Glutamatergic neuron (in vitro differentiated cells): ENCODE data around the gene ATXN2. TPM values are rescaled to one million over a fixed set of nuclear protein-coding genes. Genes with fewer than 3 reads are reported as not detected.
"Not testable (repeated sequence)": the region's sequence is repeated elsewhere in the genome, so short reads cannot be mapped to it uniquely, and the experiment has no call there.

Experiments
- DNase-seq: peaks from one replicate; pipeline ENCODE4 v3.0.0; 2022
- H3K27ac Mint-ChIP-seq: one replicate; pipeline ENCODE4 v1.8.0; 2020; ENCODE audit warnings: mild to moderate bottlenecking, mixed read lengths, inconsistent platforms; ENCODE audit not compliant: unreplicated experiment
- H3K27me3 Mint-ChIP-seq: one replicate; pipeline ENCODE4 v1.8.0; 2020; ENCODE audit warnings: mild to moderate bottlenecking, moderate library complexity, mixed read lengths, inconsistent platforms; ENCODE audit not compliant: unreplicated experiment
- H3K36me3 Mint-ChIP-seq: one replicate; pipeline ENCODE4 v1.8.0; 2020; ENCODE audit warnings: mild to moderate bottlenecking, mixed read lengths, inconsistent platforms; ENCODE audit not compliant: unreplicated experiment
- H3K4me1 Mint-ChIP-seq: one replicate; pipeline ENCODE4 v1.8.0; 2020; ENCODE audit warnings: mild to moderate bottlenecking, low read depth, mixed read lengths, inconsistent platforms; ENCODE audit not compliant: unreplicated experiment
- H3K4me3 Mint-ChIP-seq: one replicate; pipeline ENCODE4 v1.8.0; 2020; ENCODE audit warnings: mild to moderate bottlenecking, mixed read lengths, inconsistent platforms; ENCODE audit not compliant: unreplicated experiment
- H3K9me3 Mint-ChIP-seq: one replicate; pipeline ENCODE4 v1.8.0; 2020; ENCODE audit warnings: mild to moderate bottlenecking, moderate library complexity, mixed read lengths, inconsistent platforms; ENCODE audit not compliant: unreplicated experiment
- total RNA-seq: library from RNA; stranded (reverse); fragmentation: NEBNext Ultra II Directional; extraction: Animal tissue kit (Norgen Biotek cat#: 25700); gene quantifications from one replicate; pipeline ENCODE4 v1.2.1, GENCODE V29; 2021; ENCODE audit not compliant: unreplicated experiment
- TF ChIP-seq, protein P1 (sequence below): fragments of 200-600 bp; sonication (generic); IDR thresholded peaks from one replicate; pipeline ENCODE4 v1.5.0; 2021; ENCODE audit not compliant: partially characterized antibody, unreplicated experiment

ATXN2 gene
- total RNA-seq, 1 donor from 2014 or later = 80.8 TPM

DNA sequence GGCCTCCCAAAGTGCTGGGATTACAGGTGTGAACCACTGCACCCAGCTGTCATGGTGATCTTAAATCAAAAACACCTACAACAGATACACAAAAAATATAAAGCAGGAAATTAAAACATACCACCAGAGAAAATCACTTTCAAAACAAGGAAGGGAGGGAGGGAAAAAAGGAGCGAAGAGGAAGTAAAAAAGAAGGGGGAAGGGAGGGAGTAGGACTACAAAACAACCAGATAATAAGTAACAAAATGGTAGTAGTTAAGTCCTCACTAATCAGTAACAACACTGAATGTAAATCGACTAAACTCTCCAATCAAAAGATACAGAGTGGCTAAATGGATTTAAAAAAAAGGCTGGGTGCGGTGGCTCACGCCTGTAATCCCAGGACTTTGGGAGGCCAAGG is 104.4 kb downstream of the ATXN2 start:
- no peak for DNase-seq
- H3K36me3 Mint-ChIP-seq = no peaks in the 10 kb centered on the region
- H3K4me3 Mint-ChIP-seq = no peak overlapping the region
- H3K4me1 Mint-ChIP-seq = peaks cover 14% of the 10 kb centered on the region
- no peaks in the 10 kb centered on the region for H3K9me3 Mint-ChIP-seq
- H3K27me3 Mint-ChIP-seq = peaks cover 5% of the 10 kb centered on the region
- TF ChIP-seq, protein P1, sequence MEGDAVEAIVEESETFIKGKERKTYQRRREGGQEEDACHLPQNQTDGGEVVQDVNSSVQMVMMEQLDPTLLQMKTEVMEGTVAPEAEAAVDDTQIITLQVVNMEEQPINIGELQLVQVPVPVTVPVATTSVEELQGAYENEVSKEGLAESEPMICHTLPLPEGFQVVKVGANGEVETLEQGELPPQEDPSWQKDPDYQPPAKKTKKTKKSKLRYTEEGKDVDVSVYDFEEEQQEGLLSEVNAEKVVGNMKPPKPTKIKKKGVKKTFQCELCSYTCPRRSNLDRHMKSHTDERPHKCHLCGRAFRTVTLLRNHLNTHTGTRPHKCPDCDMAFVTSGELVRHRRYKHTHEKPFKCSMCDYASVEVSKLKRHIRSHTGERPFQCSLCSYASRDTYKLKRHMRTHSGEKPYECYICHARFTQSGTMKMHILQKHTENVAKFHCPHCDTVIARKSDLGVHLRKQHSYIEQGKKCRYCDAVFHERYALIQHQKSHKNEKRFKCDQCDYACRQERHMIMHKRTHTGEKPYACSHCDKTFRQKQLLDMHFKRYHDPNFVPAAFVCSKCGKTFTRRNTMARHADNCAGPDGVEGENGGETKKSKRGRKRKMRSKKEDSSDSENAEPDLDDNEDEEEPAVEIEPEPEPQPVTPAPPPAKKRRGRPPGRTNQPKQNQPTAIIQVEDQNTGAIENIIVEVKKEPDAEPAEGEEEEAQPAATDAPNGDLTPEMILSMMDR = no peak
- no peak overlapping the region for H3K27ac Mint-ChIP-seq

DNA sequence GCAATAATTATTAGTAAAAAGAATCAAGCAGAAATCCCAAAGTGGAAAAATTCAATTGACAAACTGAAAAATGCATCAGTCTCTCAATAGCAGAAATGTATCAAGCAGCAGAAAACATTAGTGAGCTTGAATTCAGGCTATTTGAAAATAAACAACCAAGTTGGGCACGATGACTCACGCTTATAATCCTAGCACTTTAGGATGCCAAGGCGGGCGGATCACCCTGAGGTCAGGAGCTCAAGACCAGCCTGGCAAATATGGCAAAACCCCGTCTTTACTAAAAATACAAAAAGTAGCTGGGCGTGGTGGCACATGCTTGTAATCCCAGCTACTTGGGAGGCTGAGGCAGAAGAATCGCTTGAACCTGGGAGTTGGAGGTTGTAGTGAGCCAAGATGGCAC is 106.1 kb downstream of the ATXN2 start:
- not testable (repeated sequence) for H3K27me3 Mint-ChIP-seq, H3K9me3 Mint-ChIP-seq, H3K4me3 Mint-ChIP-seq, H3K36me3 Mint-ChIP-seq, DNase-seq, H3K27ac Mint-ChIP-seq
- peaks cover 10% of the 10 kb centered on the region for H3K4me1 Mint-ChIP-seq

DNA sequence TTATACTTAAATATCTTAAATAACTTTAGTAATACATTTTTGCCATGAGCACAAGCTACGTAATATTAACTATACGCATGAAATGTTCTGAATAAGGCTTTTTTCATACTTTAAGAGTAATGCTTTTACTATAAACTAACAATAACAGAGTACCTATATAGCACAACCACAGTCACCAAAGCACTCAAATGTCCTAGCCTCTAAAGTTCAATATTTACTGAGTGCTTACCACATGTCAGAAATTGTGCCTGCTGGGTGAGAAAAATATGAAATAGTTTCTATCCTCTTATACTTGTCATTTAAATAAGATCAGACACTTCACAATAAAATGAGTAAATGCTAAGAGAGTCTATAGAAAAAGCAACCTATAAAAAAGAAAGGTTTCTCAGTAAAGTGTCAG is 110.3 kb downstream of the ATXN2 start:
- TF ChIP-seq, protein P1 = no peak
- Mint-ChIP-seq H3K27ac (peak overlapping the region; percentile 19), H3K27me3 (peaks cover 2% of the 10 kb centered on the region), H3K4me1 (peaks cover 10% of the 10 kb centered on the region), H3K9me3 (no peaks in the 10 kb centered on the region), H3K36me3 (peaks cover 4% of the 10 kb centered on the region), H3K4me3 (no peak overlapping the region)
- no peak for DNase-seq

DNA sequence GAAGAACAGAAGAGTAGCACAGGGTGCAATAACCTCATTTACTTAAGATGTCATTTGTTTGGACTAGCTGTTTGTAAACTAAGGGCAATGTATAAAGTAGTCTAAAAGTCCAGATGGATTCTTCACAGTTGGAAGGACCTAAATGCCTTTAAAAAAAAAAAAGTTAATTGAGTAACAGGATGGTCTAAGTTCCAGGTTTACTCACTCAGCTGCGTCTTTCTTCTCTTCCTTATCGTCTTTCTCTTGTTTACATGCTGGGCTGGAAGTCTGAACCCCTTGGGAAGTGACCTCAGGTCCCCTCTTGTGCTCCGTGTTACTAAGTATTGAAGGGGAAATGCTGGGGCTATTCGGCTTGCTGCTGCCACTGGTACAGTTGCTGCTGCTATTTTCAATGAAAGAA is 110.8 kb downstream of the ATXN2 start:
- peaks cover 10% of the 10 kb centered on the region for H3K4me1 Mint-ChIP-seq

DNA sequence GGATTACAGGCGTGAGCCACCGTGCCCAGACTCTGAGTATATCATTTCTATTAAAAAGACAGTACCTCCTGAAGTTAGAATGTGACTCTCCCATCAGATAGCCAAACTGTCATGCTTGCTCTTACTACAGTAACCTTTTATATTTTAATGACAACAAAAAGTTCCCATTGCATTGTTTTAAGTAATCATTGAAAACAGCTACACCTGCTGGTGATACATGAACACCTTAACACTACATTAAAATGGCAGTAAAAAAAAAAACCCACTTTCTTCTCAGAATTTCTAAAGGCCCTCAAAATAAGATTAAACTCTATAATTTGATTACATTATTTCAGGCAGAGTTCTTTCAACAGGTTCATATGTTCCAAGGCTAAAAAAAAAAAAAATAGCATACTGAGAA is 116.7 kb downstream of the ATXN2 start:
- DNase-seq = no peak
- no peak overlapping the region for H3K27ac Mint-ChIP-seq
- H3K27me3 Mint-ChIP-seq = no peaks in the 10 kb centered on the region
- H3K9me3 Mint-ChIP-seq = no peaks in the 10 kb centered on the region
- no peak overlapping the region for H3K4me3 Mint-ChIP-seq
- H3K4me1 Mint-ChIP-seq = no peaks in the 10 kb centered on the region
- H3K36me3 Mint-ChIP-seq = peaks cover 8% of the 10 kb centered on the region
- TF ChIP-seq, protein P1 = no peak

More for the DNA sequence above, 110.8 kb downstream of the ATXN2 start:
- no peak overlapping the region for H3K27ac Mint-ChIP-seq
- TF ChIP-seq, protein P1 = no peak
- H3K36me3 Mint-ChIP-seq = peaks cover 4% of the 10 kb centered on the region
- no peaks in the 10 kb centered on the region for H3K9me3 Mint-ChIP-seq
- no peak overlapping the region for H3K4me3 Mint-ChIP-seq
- H3K27me3 Mint-ChIP-seq = peaks cover 2% of the 10 kb centered on the region
- DNase-seq = no peak

DNA sequence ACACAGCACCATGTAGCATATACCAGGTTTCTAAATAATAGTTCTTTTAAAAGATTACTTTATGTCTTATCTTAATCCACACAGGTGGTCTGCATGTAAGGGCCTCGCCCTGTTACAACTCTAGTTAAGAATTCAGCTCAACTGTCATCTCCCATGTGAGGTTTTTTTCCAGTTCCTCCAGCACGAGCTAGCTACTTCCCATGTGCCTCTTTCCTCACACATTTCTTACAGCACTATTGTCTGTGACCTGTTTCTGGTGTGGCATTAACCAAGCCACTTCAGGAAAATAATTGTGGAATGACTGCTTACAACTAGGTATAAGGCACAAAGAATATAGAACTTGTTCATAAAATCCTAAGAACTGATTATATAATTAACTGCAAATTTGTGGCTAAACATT is 127.9 kb downstream of the ATXN2 start:
- TF ChIP-seq, protein P1 = no peak
- Mint-ChIP-seq H3K4me1 (no peaks in the 10 kb centered on the region), H3K27ac (no peak overlapping the region), H3K27me3 (no peaks in the 10 kb centered on the region), H3K36me3 (no peaks in the 10 kb centered on the region), H3K4me3 (no peak overlapping the region), H3K9me3 (peaks cover 2% of the 10 kb centered on the region)
- no peak for DNase-seq
